GM12878 (cell line): ENCODE measurements around the gene TSPO2. TPM values are rescaled to one million over a fixed set of nuclear protein-coding genes. Genes with fewer than 3 reads are reported as not detected.

ENCODE experiments used
- BMI1 ChIP-seq: fragments of 450-650 bp; IDR thresholded peaks from 2 replicates; pipeline ENCODE4 v1.6.1; 2016; ENCODE audit warnings: mild to moderate bottlenecking, moderate library complexity, borderline replicate concordance
- CHD2 ChIP-seq: IDR thresholded peaks from 2 replicates; pipeline ENCODE4 v1.6.1; 2011; ENCODE audit warnings: low read depth, low read length, improper control_type of control experiment, borderline replicate concordance
- EP300 ChIP-seq, 2 experiments: fragments of 150-350 bp in 1 of 2; IDR thresholded peaks; 2 replicates each; pipeline ENCODE4 v1.6.1; 2011 to 2012; ENCODE audit warnings: low read depth in 2 of 2, low read length in 2 of 2, borderline replicate concordance in 1 of 2, improper control_type of control experiment in 1 of 2, inconsistent platforms in 1 of 2; ENCODE audit not compliant: control insufficient read depth in 1 of 2
- HDAC6 ChIP-seq: fragments of 200-600 bp; sonication (generic); IDR thresholded peaks from one replicate; pipeline ENCODE4 v1.8.0; 2017; ENCODE audit warnings: antibody characterized with exemption; ENCODE audit not compliant: unreplicated experiment
- HDGF ChIP-seq: fragments of 450-650 bp; IDR thresholded peaks from 2 replicates; pipeline ENCODE4 v1.6.1; 2016; ENCODE audit warnings: antibody characterized with exemption
- IKZF2 ChIP-seq, 2 experiments: fragments of 450-650 bp; IDR thresholded peaks; 2 replicates each; pipeline ENCODE4 v1.6.1; 2017; ENCODE audit warnings: mild to moderate bottlenecking in 2 of 2, moderate library complexity in 2 of 2
- SIN3A ChIP-seq: IDR thresholded peaks from 2 replicates; pipeline ENCODE4 v1.6.1; 2012; ENCODE audit warnings: low read depth, low read length, improper control_type of control experiment
- SMAD5 ChIP-seq: IDR thresholded peaks from 2 replicates; pipeline ENCODE4 v1.6.1; 2016; ENCODE audit warnings: antibody characterized with exemption, low read depth
- SMARCA5 ChIP-seq: fragments of 450-650 bp; IDR thresholded peaks from 2 replicates; pipeline ENCODE4 v1.6.1; 2017; ENCODE audit warnings: mild to moderate bottlenecking
- ZBED1 ChIP-seq: IDR thresholded peaks from 2 replicates; pipeline ENCODE4 v1.6.1; 2016; ENCODE audit warnings: borderline replicate concordance
- polyA plus RNA-seq, 11 experiments: library from polyadenylated mRNA; depleted of rRNA in 4 of 11; unstranded in 6 of 11; stranded (reverse) in 5 of 11; fragments of >200 nt; fragmentation: Nextera tagmentation in 4 of 11; fragmentation: Illumina TruSeq in 1 of 11; extraction: Ambion mirVana in 4 of 11; extraction: Trizol in 1 of 11; gene quantifications; 1 replicate in 1 of 11; 2 replicates in 10 of 11; pipeline versions ENCODE4 v1.2.1 to v1.2.3, GENCODE V29; 2011 to 2016; ENCODE audit warnings: inconsistent platforms in 2 of 11, missing spikeins in 2 of 11, low read depth in 1 of 11
- total RNA-seq, 4 experiments: library from RNA; depleted of rRNA in 3 of 4; stranded (reverse); fragments of >200 nt in 3 of 4; fragmentation: Illumina TruSeq in 1 of 4; extraction: Trizol in 1 of 4; gene quantifications; 2 replicates each; pipeline versions ENCODE4 v1.2.1 to v1.2.3, GENCODE V29; 2013 to 2021
- TF ChIP-seq, protein P1 (sequence below): fragments of 450-650 bp; IDR thresholded peaks from 2 replicates; pipeline ENCODE4 v1.6.1; 2017; ENCODE audit warnings: mild to moderate bottlenecking, low read depth, inconsistent platforms; ENCODE audit not compliant: poor library complexity, severe bottlenecking
- TF ChIP-seq, protein P2 (sequence below): fragments of 450-650 bp; IDR thresholded peaks from 2 replicates; pipeline ENCODE4 v1.6.1; 2017; ENCODE audit warnings: borderline replicate concordance
- TF ChIP-seq, protein P3 (sequence below): fragments of 450-650 bp; formaldehyde crosslinking; IDR thresholded peaks from 2 replicates; pipeline ENCODE4 v1.4.0; 2020; ENCODE audit warnings: mild to moderate bottlenecking, moderate library complexity
- TF ChIP-seq, protein P4 (sequence below): IDR thresholded peaks from 2 replicates; pipeline ENCODE4 v1.6.1; 2011; ENCODE audit warnings: borderline replicate concordance, low read depth, mild to moderate bottlenecking, moderate library complexity, mixed read lengths, low read length; ENCODE audit not compliant: insufficient read depth; ENCODE audit errors: extremely low read length
- TF ChIP-seq, protein P5 (sequence below): IDR thresholded peaks from 2 replicates; pipeline ENCODE4 v1.6.1; 2012; ENCODE audit warnings: improper control_type of control experiment, low read depth, low read length; ENCODE audit not compliant: insufficient replicate concordance

The TSPO2 gene
- total and polyA plus RNA-seq, 10 of the 15 experiments (the other 5 are each of a cell fraction or from before 2014, with no cell fraction given) = not detected

DNA sequence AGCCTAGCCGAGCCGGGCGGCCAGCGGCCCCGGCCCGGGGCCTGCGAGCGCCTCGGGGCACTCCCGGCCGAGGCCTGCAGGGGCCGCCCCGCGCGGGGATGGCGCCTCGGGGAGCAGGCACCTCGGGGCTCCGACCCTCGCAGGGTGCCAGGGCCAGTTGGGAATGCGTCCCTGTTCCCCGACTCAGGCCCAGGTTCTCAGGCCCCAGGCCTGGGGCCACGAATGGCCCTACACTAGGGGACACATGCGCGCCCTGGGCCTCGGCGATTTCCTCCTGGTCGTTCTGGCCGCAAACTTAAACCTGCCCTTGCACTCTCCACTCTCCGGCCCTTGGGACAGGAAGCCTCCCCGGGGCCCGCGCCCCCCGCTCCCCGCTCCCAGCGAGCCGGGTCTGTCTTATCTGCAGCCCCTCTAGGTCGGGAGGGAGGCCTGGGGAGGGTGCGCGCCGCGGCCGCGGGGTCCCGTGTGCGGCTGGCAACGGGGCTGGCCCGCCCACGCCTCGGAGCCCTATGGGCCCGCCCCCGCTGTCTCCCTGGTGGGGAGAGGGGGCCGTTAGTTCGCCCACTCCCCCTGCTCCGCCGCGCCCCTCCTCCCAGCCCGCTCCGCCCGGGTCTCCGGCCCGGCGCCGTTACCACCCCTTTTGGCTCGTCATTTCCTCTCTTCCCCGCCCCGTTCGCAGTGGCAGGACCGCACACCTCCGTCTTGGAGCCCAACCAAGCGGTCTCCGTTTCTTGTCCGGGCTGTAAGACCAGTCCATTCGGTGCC, 31.1 kb downstream of the TSPO2 start (continued):
- TF ChIP-seq, protein P1, sequence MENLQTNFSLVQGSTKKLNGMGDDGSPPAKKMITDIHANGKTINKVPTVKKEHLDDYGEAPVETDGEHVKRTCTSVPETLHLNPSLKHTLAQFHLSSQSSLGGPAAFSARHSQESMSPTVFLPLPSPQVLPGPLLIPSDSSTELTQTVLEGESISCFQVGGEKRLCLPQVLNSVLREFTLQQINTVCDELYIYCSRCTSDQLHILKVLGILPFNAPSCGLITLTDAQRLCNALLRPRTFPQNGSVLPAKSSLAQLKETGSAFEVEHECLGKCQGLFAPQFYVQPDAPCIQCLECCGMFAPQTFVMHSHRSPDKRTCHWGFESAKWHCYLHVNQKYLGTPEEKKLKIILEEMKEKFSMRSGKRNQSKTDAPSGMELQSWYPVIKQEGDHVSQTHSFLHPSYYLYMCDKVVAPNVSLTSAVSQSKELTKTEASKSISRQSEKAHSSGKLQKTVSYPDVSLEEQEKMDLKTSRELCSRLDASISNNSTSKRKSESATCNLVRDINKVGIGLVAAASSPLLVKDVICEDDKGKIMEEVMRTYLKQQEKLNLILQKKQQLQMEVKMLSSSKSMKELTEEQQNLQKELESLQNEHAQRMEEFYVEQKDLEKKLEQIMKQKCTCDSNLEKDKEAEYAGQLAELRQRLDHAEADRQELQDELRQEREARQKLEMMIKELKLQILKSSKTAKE = no peak
- TF ChIP-seq CHD2 = no peak
- TF ChIP-seq SIN3A = peak; percentile 19; the same call in 1 of the 2 replicates
- no peak for TF ChIP-seq IKZF2 (IDR thresholded peaks at IDR 0.05)
- TF ChIP-seq, protein P2, sequence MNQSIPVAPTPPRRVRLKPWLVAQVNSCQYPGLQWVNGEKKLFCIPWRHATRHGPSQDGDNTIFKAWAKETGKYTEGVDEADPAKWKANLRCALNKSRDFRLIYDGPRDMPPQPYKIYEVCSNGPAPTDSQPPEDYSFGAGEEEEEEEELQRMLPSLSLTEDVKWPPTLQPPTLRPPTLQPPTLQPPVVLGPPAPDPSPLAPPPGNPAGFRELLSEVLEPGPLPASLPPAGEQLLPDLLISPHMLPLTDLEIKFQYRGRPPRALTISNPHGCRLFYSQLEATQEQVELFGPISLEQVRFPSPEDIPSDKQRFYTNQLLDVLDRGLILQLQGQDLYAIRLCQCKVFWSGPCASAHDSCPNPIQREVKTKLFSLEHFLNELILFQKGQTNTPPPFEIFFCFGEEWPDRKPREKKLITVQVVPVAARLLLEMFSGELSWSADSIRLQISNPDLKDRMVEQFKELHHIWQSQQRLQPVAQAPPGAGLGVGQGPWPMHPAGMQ = no peak
- TF ChIP-seq, protein P3, sequence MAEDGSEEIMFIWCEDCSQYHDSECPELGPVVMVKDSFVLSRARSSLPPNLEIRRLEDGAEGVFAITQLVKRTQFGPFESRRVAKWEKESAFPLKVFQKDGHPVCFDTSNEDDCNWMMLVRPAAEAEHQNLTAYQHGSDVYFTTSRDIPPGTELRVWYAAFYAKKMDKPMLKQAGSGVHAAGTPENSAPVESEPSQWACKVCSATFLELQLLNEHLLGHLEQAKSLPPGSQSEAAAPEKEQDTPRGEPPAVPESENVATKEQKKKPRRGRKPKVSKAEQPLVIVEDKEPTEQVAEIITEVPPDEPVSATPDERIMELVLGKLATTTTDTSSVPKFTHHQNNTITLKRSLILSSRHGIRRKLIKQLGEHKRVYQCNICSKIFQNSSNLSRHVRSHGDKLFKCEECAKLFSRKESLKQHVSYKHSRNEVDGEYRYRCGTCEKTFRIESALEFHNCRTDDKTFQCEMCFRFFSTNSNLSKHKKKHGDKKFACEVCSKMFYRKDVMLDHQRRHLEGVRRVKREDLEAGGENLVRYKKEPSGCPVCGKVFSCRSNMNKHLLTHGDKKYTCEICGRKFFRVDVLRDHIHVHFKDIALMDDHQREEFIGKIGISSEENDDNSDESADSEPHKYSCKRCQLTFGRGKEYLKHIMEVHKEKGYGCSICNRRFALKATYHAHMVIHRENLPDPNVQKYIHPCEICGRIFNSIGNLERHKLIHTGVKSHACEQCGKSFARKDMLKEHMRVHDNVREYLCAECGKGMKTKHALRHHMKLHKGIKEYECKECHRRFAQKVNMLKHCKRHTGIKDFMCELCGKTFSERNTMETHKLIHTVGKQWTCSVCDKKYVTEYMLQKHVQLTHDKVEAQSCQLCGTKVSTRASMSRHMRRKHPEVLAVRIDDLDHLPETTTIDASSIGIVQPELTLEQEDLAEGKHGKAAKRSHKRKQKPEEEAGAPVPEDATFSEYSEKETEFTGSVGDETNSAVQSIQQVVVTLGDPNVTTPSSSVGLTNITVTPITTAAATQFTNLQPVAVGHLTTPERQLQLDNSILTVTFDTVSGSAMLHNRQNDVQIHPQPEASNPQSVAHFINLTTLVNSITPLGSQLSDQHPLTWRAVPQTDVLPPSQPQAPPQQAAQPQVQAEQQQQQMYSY (CRISPR knock-in tag) = no peak
- TF ChIP-seq ZBED1 = 0 out of 2 replicates have a peak, but pooled peaks have one; percentile 8
- TF ChIP-seq BMI1 = no peak
- no peak for TF ChIP-seq EP300 (IDR thresholded peaks at IDR 0.05; ENCODE audit: borderline replicate concordance in 1 of 2, control insufficient read depth in 1 of 2, low read depth in 2 of 2, low read length in 2 of 2)
- TF ChIP-seq, protein P4, sequence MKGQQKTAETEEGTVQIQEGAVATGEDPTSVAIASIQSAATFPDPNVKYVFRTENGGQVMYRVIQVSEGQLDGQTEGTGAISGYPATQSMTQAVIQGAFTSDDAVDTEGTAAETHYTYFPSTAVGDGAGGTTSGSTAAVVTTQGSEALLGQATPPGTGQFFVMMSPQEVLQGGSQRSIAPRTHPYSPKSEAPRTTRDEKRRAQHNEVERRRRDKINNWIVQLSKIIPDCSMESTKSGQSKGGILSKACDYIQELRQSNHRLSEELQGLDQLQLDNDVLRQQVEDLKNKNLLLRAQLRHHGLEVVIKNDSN = no peak
- TF ChIP-seq HDGF = no peak
- peak; percentile 95 for TF ChIP-seq SMARCA5
- no peak for TF ChIP-seq SMAD5
- TF ChIP-seq, protein P5, sequence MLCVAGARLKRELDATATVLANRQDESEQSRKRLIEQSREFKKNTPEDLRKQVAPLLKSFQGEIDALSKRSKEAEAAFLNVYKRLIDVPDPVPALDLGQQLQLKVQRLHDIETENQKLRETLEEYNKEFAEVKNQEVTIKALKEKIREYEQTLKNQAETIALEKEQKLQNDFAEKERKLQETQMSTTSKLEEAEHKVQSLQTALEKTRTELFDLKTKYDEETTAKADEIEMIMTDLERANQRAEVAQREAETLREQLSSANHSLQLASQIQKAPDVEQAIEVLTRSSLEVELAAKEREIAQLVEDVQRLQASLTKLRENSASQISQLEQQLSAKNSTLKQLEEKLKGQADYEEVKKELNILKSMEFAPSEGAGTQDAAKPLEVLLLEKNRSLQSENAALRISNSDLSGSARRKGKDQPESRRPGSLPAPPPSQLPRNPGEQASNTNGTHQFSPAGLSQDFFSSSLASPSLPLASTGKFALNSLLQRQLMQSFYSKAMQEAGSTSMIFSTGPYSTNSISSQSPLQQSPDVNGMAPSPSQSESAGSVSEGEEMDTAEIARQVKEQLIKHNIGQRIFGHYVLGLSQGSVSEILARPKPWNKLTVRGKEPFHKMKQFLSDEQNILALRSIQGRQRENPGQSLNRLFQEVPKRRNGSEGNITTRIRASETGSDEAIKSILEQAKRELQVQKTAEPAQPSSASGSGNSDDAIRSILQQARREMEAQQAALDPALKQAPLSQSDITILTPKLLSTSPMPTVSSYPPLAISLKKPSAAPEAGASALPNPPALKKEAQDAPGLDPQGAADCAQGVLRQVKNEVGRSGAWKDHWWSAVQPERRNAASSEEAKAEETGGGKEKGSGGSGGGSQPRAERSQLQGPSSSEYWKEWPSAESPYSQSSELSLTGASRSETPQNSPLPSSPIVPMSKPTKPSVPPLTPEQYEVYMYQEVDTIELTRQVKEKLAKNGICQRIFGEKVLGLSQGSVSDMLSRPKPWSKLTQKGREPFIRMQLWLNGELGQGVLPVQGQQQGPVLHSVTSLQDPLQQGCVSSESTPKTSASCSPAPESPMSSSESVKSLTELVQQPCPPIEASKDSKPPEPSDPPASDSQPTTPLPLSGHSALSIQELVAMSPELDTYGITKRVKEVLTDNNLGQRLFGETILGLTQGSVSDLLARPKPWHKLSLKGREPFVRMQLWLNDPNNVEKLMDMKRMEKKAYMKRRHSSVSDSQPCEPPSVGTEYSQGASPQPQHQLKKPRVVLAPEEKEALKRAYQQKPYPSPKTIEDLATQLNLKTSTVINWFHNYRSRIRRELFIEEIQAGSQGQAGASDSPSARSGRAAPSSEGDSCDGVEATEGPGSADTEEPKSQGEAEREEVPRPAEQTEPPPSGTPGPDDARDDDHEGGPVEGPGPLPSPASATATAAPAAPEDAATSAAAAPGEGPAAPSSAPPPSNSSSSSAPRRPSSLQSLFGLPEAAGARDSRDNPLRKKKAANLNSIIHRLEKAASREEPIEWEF = no peak
- no peak for TF ChIP-seq HDAC6
